Stimulated activated CD4-positive, alpha-beta T cell treated with anti-CD3 and anti-CD28 coated beads, Interleukin-1b, Interleukin-23, amount 100 ng/mL, for 1 hour (primary cell): Measurements from ENCODE around the gene ERI3.

Source experiments
- DNase-seq, 2 donors: peaks; one replicate each; pipeline ENCODE4 v3.0.0-alpha.2; 2020; ENCODE audit warnings: low read depth in 2 of 2

Gene ERI3

GRCh38 chr1:44262414-44262813 is 92.6 kb downstream of the ERI3 start:
- no peak for DNase-seq

GRCh38 chr1:44261962-44262361 is 93.1 kb downstream of the ERI3 start:
- DNase-seq, result no peak

- DNase-seq, result no peak
These were observed 93.8 kb downstream of the ERI3 start for GRCh38 chr1:44261171-44261817.

- DNase-seq, result no peak
These were observed 94.3 kb downstream of the ERI3 start for GRCh38 chr1:44260792-44261170.

GRCh38 chr1:44259090-44259489 is 96.0 kb downstream of the ERI3 start:
- no peak for DNase-seq

GRCh38 chr1:44256762-44257554 is 98.1 kb downstream of the ERI3 start:
- DNase-seq, result no peak

GRCh38 chr1:44254392-44254910 is 100.6 kb downstream of the ERI3 start:
- no peak for DNase-seq

- DNase-seq, result no peak
These were observed 102.9 kb downstream of the ERI3 start for GRCh38 chr1:44251989-44252671.

- DNase-seq, result no peak
These were observed 103.6 kb downstream of the ERI3 start for GRCh38 chr1:44251486-44251885.

- DNase-seq, result no peak
These were observed 104.8 kb downstream of the ERI3 start for GRCh38 chr1:44250068-44250781.

- DNase-seq, result no peak
These were observed 105.5 kb downstream of the ERI3 start for GRCh38 chr1:44249543-44249942.

- DNase-seq, result no peak
These were observed 108.3 kb downstream of the ERI3 start for GRCh38 chr1:44246806-44247205.

GRCh38 chr1:44244986-44245385 is 110.1 kb downstream of the ERI3 start:
- no peak for DNase-seq

GRCh38 chr1:44243782-44244495 is 111.1 kb downstream of the ERI3 start:
- DNase-seq, result no peak

- DNase-seq, result no peak
These were observed 112.3 kb downstream of the ERI3 start for GRCh38 chr1:44242746-44243145.

- DNase-seq, result no peak
These were observed 114.0 kb downstream of the ERI3 start for GRCh38 chr1:44240802-44241671.

- DNase-seq, result no peak
These were observed 115.1 kb downstream of the ERI3 start for GRCh38 chr1:44239961-44240371.

GRCh38 chr1:44239331-44239960 is 115.6 kb downstream of the ERI3 start:
- DNase-seq, result no peak

- no peak for DNase-seq
These were observed 116.4 kb downstream of the ERI3 start for GRCh38 chr1:44238660-44239059.
